ENCODE data around the gene PAQR9. TPM values are rescaled to one million over a fixed set of nuclear protein-coding genes. Genes with fewer than 3 reads are reported as not detected.

The PAQR9 gene
- total and polyA plus RNA-seq, 2 of the 13 experiments (the other 11 are each of a cell fraction or from before 2014, with no cell fraction given), result 3.7 to 10.3 TPM

DNA sequence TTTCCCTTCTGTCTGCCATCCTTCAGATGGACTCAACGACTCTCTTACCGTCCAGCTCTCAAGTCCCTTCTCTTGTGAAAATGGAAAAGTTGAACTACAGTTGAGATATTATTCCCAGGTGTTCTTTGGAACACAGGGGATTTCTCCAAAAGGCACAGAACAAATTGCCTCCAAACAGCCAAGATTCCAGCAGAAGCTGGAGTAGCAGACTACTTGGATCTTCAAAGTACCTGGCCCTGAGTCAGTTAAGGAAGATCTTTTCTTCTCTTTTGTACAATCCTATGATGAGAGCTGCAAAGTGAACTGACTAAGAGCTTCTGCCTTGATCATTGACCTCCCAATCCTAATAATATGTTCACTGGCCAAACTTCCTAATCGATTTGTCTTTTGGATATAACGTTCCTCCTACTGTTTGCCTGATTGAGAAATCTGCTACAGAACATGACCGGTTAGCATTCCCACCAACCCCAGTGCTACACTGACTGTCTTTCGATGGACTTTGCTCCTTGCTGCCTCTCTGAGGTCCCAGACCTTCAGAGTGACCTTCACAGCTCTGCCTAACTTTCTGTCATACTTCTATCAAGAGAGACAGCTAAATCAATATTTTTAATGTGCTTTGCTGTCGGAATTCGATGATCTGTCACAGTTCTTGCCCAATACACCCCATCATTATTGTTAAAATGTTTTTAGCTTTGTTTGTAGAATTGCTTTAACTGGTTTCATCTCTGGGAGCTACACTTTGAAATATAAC, 21.9 kb downstream of the PAQR9 start (continued):
- TF ChIP-seq CBFB (CRISPR knock-in tag; IDR thresholded peaks at IDR 0.05) (0 out of 2 replicates have a peak, but pooled peaks have one; percentile 41), ZNF567 (CRISPR knock-in tag; IDR thresholded peaks at IDR 0.05; ENCODE audit: borderline replicate concordance) (no peak), EED (CRISPR knock-in tag; IDR thresholded peaks at IDR 0.05) (no peak), ZNF441 (CRISPR knock-in tag; IDR thresholded peaks at IDR 0.05; ENCODE audit: borderline replicate concordance) (no peak), ZNF460 (CRISPR knock-in tag; IDR thresholded peaks at IDR 0.05; ENCODE audit: borderline replicate concordance) (peak; percentile 24; the same call in 1 of the 2 replicates), ZNF124 (CRISPR knock-in tag; IDR thresholded peaks at IDR 0.05) (peak; percentile 74; the same call in 1 of the 2 replicates), ZNF775 (CRISPR knock-in tag; IDR thresholded peaks at IDR 0.05; ENCODE audit: borderline replicate concordance) (no peak), XRCC5 (optimal IDR thresholded peaks at IDR 0.05; ENCODE audit: low read length) (no peak), ZFP41 (CRISPR knock-in tag; IDR thresholded peaks at IDR 0.05; ENCODE audit: borderline replicate concordance) (no peak), MXD4 (CRISPR knock-in tag; IDR thresholded peaks at IDR 0.05) (no peak), MAFF (IDR thresholded peaks at IDR 0.05; ENCODE audit: low read depth, low read length) (no peak), FOSL1 (CRISPR knock-in tag; IDR thresholded peaks at IDR 0.05; ENCODE audit: borderline replicate concordance) (peak; percentile 49; the same call in 1 of the 2 replicates), ZNF788 (CRISPR knock-in tag; IDR thresholded peaks at IDR 0.05; ENCODE audit: borderline replicate concordance) (peak; percentile 85; the same call in 1 of the 2 replicates)
- TF ChIP-seq, protein P1, sequence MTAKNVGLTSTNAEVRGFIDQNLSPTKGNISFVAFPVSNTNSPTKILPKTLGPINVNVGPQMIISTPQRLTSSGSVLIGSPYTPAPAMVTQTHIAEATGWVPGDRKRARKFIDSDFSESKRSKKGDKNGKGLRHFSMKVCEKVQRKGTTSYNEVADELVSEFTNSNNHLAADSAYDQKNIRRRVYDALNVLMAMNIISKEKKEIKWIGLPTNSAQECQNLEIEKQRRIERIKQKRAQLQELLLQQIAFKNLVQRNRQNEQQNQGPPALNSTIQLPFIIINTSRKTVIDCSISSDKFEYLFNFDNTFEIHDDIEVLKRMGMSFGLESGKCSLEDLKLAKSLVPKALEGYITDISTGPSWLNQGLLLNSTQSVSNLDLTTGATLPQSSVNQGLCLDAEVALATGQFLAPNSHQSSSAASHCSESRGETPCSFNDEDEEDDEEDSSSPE (CRISPR knock-in tag; IDR thresholded peaks at IDR 0.05), result peak; percentile 69; the same call in 1 of the 2 replicates
- TF ChIP-seq, protein P2, sequence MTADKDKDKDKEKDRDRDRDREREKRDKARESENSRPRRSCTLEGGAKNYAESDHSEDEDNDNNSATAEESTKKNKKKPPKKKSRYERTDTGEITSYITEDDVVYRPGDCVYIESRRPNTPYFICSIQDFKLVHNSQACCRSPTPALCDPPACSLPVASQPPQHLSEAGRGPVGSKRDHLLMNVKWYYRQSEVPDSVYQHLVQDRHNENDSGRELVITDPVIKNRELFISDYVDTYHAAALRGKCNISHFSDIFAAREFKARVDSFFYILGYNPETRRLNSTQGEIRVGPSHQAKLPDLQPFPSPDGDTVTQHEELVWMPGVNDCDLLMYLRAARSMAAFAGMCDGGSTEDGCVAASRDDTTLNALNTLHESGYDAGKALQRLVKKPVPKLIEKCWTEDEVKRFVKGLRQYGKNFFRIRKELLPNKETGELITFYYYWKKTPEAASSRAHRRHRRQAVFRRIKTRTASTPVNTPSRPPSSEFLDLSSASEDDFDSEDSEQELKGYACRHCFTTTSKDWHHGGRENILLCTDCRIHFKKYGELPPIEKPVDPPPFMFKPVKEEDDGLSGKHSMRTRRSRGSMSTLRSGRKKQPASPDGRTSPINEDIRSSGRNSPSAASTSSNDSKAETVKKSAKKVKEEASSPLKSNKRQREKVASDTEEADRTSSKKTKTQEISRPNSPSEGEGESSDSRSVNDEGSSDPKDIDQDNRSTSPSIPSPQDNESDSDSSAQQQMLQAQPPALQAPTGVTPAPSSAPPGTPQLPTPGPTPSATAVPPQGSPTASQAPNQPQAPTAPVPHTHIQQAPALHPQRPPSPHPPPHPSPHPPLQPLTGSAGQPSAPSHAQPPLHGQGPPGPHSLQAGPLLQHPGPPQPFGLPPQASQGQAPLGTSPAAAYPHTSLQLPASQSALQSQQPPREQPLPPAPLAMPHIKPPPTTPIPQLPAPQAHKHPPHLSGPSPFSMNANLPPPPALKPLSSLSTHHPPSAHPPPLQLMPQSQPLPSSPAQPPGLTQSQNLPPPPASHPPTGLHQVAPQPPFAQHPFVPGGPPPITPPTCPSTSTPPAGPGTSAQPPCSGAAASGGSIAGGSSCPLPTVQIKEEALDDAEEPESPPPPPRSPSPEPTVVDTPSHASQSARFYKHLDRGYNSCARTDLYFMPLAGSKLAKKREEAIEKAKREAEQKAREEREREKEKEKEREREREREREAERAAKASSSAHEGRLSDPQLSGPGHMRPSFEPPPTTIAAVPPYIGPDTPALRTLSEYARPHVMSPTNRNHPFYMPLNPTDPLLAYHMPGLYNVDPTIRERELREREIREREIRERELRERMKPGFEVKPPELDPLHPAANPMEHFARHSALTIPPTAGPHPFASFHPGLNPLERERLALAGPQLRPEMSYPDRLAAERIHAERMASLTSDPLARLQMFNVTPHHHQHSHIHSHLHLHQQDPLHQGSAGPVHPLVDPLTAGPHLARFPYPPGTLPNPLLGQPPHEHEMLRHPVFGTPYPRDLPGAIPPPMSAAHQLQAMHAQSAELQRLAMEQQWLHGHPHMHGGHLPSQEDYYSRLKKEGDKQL (CRISPR knock-in tag; IDR thresholded peaks at IDR 0.05; ENCODE audit: low read depth), result peak; percentile 93
- TF ChIP-seq, protein P3, sequence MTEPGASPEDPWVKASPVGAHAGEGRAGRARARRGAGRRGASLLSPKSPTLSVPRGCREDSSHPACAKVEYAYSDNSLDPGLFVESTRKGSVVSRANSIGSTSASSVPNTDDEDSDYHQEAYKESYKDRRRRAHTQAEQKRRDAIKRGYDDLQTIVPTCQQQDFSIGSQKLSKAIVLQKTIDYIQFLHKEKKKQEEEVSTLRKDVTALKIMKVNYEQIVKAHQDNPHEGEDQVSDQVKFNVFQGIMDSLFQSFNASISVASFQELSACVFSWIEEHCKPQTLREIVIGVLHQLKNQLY (CRISPR knock-in tag; IDR thresholded peaks at IDR 0.05), result peak; percentile 73
- TF ChIP-seq, protein P4, sequence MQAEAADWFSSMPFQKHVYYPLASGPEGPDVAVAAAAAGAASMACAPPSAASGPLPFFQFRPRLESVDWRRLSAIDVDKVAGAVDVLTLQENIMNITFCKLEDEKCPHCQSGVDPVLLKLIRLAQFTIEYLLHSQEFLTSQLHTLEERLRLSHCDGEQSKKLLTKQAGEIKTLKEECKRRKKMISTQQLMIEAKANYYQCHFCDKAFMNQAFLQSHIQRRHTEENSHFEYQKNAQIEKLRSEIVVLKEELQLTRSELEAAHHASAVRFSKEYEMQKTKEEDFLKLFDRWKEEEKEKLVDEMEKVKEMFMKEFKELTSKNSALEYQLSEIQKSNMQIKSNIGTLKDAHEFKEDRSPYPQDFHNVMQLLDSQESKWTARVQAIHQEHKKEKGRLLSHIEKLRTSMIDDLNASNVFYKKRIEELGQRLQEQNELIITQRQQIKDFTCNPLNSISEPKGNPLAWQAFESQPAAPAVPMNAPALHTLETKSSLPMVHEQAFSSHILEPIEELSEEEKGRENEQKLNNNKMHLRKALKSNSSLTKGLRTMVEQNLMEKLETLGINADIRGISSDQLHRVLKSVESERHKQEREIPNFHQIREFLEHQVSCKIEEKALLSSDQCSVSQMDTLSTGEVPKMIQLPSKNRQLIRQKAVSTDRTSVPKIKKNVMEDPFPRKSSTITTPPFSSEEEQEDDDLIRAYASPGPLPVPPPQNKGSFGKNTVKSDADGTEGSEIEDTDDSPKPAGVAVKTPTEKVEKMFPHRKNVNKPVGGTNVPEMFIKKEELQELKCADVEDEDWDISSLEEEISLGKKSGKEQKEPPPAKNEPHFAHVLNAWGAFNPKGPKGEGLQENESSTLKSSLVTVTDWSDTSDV (CRISPR knock-in tag; IDR thresholded peaks at IDR 0.05), result no peak
- TF ChIP-seq, protein P5, sequence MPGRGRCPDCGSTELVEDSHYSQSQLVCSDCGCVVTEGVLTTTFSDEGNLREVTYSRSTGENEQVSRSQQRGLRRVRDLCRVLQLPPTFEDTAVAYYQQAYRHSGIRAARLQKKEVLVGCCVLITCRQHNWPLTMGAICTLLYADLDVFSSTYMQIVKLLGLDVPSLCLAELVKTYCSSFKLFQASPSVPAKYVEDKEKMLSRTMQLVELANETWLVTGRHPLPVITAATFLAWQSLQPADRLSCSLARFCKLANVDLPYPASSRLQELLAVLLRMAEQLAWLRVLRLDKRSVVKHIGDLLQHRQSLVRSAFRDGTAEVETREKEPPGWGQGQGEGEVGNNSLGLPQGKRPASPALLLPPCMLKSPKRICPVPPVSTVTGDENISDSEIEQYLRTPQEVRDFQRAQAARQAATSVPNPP (CRISPR knock-in tag; IDR thresholded peaks at IDR 0.05), result peak; percentile 83
